Measurements from ENCODE around the gene PGM1.

GRCh38 chr1:63548303-63548702, 44.9 kb upstream of the PGM1 start:
- TF ChIP-seq CTCF (IDR thresholded peaks at IDR 0.05) (no peak), POLR2A (IDR thresholded peaks at IDR 0.05) (no peak)
